Skin of body (tissue), 1 donor: ENCODE data around the gene AMZ1. TPM values are rescaled to one million over a fixed set of nuclear protein-coding genes. Genes with fewer than 3 reads are reported as not detected.

Experiments
- total RNA-seq: library from RNA; depleted of rRNA; stranded (reverse); fragments of >200 nt; gene quantifications from one replicate; pipeline ENCODE4 v1.2.3, GENCODE V29; 2014

Gene AMZ1
- total RNA-seq, 1 donor from 2014 or later, result 0.30 TPM

Other genes with a start within 250 kb of the AMZ1 start
- not detected for gene GRIFIN, start 211.8 kb upstream of the AMZ1 start, total RNA-seq
- 27.0 TPM for gene LFNG, start 168.4 kb upstream of the AMZ1 start, total RNA-seq
- 17.4 TPM for gene BRAT1, start 132.7 kb upstream of the AMZ1 start, total RNA-seq
- 8.0 TPM for gene IQCE, start 129.2 kb upstream of the AMZ1 start, total RNA-seq
- gene TTYH3, start 56.2 kb upstream of the AMZ1 start, total RNA-seq, result 28.3 TPM
- 10.8 TPM for gene GNA12, start 156.1 kb downstream of the AMZ1 start, total RNA-seq